NCI-H2029 (cell line): ENCODE results near the gene CTNND2.

Source experiments
- DNase-seq: peaks from one replicate; lab custom pipeline; 2025; lab: John Stamatoyannopoulos, UW

Gene CTNND2

GRCh38 chr5:11171236-11171635 is 733.0 kb downstream of the CTNND2 start:
- no peak for DNase-seq

- DNase-seq, result no peak
Observed at GRCh38 chr5:11166923-11167322, 737.3 kb downstream of the CTNND2 start.

DNA sequence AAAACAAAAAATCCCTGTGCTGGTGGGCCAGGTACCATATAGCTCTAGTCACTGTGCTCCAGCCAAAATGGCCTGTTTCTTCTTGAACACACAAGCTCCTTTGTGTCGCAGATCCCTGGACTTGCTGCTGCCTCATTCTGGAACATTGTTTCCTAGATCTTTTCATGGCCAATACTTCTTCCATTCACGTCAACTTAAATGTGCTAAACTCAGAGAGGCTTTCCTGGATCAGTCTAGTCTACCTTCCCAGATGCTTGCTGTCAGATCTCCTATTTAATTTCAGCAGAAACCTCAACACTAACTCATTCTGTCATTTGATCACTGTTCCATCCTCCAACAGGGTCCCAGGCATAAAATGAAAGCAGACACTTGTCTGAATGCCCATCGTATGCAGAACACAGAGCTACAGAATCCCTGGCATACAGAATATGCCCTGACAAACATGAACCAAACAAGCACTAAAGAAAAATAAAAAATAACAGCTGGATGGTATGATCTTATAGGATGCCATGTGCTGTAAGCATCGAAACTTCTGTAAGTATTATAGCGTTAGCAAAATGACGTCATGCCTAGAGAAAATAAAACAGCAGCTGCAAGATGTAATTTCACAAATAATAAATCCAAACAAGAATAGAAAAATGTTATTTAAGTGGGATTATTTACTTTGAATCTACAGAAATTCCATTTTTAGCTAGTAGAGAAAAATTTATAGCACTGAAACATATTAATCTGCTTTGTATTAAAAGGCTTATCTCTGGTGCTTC is 739.5 kb downstream of the CTNND2 start:
- DNase-seq, result no peak

- DNase-seq, result no peak
Observed at GRCh38 chr5:11157132-11157531, 747.1 kb downstream of the CTNND2 start.

GRCh38 chr5:11153670-11154382 is 750.4 kb downstream of the CTNND2 start:
- DNase-seq, result no peak

- no peak for DNase-seq
Observed at GRCh38 chr5:11152368-11152767, 751.9 kb downstream of the CTNND2 start.

DNA sequence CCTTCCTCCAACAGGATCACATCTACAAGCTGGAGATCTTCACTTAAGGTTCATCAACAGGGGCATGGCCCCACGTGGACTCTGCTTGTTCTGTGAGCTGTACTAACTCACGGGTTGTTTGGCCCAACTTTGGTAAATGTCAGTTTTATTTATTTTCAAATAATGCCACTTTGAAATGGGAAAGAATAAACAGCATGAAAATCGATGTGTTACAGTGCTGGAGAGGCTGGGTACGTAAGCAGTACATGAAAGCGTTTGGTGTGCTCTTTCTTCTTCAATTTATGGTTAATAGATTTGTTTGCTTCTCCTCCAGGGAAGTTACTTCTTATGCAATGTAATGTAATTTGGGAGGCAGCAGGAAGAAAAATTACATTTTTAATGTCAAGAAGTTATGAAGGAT is 753.3 kb downstream of the CTNND2 start:
- no peak for DNase-seq

- no peak for DNase-seq
Observed at GRCh38 chr5:11148810-11149539, 755.3 kb downstream of the CTNND2 start.

GRCh38 chr5:11146171-11146570 is 758.1 kb downstream of the CTNND2 start:
- no peak for DNase-seq

GRCh38 chr5:11143456-11144267 is 760.6 kb downstream of the CTNND2 start:
- DNase-seq, result no peak

DNA sequence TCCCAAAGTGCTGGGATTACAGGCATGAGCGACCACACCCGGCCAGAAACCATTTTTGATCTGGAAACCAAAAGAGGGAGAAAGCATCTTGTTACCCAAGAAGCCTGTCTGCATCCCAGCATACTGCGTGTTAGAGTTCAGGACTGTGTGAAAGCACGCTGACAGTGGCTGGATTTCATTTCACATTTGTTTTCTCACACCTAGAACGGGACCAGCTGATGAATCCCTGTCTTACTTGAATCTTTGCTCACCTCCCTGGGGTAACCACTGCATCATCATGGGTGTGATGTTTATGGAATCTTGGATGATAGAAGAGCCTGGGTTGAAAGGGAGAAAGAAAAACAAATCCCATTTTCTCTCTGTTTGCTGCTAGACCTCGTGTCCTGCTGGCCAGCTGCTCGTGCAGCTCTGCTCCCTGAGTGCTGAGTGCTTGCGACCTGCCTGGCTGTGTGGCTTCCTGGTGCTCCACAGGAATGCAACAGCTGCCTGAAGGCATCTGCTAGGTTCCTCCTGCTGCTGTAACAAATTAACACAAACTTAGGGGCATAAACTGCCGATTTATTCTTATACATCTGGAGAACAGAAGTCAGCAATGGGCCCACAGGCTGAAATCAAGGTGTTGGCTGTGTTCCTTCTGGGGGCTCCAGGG is 764.9 kb downstream of the CTNND2 start:
- DNase-seq, result no peak

DNA sequence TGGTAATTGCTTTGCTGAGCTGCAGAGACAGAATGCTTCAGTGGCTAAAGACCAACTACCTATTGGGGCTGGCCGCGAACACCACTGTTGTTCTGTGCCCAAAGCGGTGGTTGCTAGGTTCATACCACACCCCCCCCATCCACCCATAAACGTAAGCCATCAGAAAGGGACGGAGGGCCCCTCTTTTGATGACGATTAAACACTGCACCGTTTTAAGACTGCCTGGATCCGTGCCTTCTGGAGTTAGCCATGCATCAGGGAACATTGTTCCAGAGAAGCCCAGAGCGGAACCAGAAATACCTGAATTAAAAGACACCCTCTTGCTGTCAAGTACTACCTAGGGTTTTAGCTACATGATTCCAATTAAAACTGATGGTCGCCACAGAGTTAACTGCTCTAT is 774.1 kb downstream of the CTNND2 start:
- no peak for DNase-seq

DNA sequence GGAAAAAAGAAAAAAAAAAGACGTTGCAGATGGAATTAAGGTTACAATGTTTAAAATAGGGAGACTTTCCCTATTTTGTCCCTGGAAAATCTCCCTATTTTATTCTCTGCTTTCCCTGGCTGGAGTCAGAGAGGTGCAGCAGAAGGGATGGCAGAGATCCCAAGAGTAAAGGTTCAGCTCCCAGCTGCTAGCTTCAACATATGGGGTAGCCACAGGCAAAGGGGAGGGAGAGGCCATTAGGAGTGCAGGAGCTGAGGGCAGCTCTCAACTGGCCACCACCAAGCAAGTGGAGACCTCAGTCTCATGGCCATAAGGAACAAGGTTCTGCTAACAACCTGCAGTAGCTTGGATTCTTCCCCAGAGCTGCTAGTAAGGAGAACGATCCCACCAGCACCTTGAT is 776.2 kb downstream of the CTNND2 start:
- no peak for DNase-seq

DNA sequence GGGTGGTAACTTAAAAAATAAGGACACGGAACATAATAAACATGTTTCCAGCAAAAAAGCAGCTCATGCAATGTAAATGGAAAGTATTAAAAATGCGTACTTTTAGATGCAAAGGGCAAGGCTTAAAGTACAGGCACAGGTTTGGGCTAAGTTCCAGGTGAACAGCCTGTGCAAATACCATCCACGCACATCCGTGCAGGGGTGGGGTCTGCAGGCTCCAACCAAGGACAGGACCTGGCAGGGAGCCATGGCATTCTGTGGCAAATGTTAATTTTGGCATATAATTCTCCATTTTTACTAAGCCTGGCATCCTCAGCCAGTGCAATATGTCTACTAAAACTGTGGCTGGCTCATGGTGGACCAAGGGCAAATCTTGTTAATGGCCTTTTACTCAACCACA is 777.4 kb downstream of the CTNND2 start:
- DNase-seq, result no peak

DNA sequence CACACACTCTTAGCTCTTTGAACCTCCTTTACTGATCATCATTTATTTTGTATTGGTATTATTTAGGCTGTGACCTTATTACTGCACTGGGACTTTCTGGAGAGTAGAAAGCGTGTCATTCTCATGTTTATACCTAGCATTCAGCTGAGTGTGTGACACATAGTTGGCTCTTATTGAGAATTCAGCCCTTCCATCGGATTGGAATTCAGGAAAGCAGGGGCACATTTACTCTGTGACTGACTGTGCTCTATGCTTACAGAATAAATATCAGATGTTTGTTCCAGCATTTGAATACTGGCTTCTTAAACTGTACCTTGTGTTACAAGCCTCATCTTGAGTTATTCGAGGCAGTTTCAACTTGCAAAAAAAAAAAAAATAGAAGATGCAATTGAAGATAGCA is 782.4 kb downstream of the CTNND2 start:
- no peak for DNase-seq

GRCh38 chr5:11110128-11110527 is 794.1 kb downstream of the CTNND2 start:
- DNase-seq, result no peak

GRCh38 chr5:11105696-11106095 is 798.5 kb downstream of the CTNND2 start:
- no peak for DNase-seq

DNA sequence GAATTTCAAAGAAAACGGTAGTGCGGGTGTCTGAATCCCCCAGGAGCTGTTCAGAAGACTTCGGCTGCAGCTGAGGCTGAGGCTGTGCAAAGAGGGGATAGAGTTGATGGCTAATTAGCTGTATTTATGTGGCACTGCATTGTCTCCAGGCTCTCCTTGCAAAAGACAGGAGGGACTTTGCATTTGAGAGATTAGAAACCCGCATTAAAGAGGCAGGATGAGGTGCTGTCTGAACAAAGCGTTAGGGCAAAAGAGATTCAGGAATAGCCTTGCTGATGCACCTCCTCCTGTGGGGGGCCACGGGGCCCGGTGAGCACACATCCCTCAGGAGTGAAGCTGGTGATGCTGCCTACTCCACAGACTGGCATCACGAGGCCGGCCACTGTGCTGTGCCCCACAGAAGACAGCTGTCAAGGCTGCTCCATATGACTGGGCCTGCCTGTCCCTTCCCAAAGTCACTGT is 799.6 kb downstream of the CTNND2 start:
- no peak for DNase-seq

DNA sequence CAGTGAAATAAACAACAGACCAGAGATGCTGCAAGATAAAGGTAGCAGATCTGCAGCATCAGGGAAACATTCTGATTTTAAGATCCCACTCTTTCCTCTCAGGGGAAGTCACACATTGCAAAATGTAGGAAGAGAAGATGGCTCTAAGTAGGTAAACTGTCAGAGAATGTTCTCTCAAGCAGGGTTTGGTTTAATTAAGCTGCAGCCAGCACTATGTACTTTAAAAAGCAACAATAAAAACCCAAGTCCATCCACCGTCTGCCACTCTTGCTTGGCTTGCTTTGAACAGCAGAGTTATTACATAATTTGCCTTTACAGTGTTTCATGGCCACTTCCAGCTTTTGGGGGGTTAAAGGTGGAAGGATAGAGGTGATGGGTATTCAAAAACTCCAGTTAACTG is 800.0 kb downstream of the CTNND2 start:
- DNase-seq, result no peak

- no peak for DNase-seq
Observed at GRCh38 chr5:11084111-11084510, 820.1 kb downstream of the CTNND2 start.

- DNase-seq, result no peak
Observed at GRCh38 chr5:11082404-11082945, 821.8 kb downstream of the CTNND2 start.
